Gastrocnemius medialis (tissue), 4 donors: Measurements from ENCODE around the gene DNAJC15.

Source experiments
- POLR2A ChIP-seq, 2 donors: fragments of 450-650 bp; IDR thresholded peaks; one replicate each; pipeline ENCODE4 v1.6.1; 2017; ENCODE audit warnings: antibody characterized with exemption in 2 of 2, mild to moderate bottlenecking in 2 of 2, moderate library complexity in 2 of 2
- TF ChIP-seq, protein P1 (sequence below), 5 experiments: fragments of 450-650 bp in 3 of 5; fragments of 200-600 bp in 2 of 5; sonication (generic) in 2 of 5; IDR thresholded peaks in 4 of 5; conservative IDR thresholded peaks in 1 of 5; 1 replicate in 4 of 5; 2 replicates in 1 of 5; pipeline ENCODE4 v1.5.1; 2016 to 2019; ENCODE audit warnings: antibody characterized with exemption in 5 of 5, mild to moderate bottlenecking in 3 of 5, moderate library complexity in 3 of 5

DNA sequence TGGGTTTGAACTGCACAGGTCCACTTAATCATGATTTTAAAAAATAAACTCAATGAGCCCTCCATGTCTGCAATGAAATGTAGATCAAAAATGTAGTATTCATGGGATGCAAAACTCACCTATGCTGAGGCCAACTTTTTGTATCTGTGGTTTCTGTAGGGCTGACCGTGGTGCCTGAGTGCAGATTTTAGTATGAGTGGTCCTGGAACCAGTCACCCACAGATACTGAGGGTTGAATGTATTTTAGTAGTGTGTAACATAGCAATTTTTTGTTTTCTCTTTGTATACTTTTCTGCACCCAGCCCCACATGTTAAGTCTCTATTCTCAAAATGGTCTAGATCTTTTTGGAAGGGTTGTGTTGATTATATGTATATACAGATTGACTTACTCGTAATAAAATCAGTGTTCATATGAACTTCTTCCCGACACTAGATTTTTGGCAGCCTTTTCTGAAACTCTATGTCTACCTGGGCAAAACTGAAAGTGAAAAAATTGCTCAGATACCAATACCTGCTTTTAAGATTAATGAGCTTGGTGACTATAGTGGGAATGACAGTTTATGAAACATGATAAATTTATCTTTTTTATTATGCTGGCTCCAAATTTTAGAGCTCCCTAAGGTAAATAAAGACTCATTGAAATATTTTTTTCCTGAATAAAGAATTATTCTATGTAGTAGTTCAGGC lies 51.6 kb downstream of the DNAJC15 start:
- TF ChIP-seq, protein P1, sequence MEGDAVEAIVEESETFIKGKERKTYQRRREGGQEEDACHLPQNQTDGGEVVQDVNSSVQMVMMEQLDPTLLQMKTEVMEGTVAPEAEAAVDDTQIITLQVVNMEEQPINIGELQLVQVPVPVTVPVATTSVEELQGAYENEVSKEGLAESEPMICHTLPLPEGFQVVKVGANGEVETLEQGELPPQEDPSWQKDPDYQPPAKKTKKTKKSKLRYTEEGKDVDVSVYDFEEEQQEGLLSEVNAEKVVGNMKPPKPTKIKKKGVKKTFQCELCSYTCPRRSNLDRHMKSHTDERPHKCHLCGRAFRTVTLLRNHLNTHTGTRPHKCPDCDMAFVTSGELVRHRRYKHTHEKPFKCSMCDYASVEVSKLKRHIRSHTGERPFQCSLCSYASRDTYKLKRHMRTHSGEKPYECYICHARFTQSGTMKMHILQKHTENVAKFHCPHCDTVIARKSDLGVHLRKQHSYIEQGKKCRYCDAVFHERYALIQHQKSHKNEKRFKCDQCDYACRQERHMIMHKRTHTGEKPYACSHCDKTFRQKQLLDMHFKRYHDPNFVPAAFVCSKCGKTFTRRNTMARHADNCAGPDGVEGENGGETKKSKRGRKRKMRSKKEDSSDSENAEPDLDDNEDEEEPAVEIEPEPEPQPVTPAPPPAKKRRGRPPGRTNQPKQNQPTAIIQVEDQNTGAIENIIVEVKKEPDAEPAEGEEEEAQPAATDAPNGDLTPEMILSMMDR (IDR thresholded peaks at IDR 0.05 in 4 of 5, conservative IDR thresholded peaks at IDR 0.05 in 1 of 5) = no peak
- TF ChIP-seq POLR2A (IDR thresholded peaks at IDR 0.05) = no peak
